Upper lobe of left lung (tissue), 6 donors: ENCODE results near the gene SMIM38. TPM values are rescaled to one million over a fixed set of nuclear protein-coding genes. Genes with fewer than 3 reads are reported as not detected.

ENCODE experiments used
- ATAC-seq, 2 donors: fragments of 200-7000 bp; cut with Tn5 transposase; one replicate each; pipeline ENCODE4 v1.9.1; 2022; ENCODE audit warnings: mild to moderate bottlenecking in 2 of 2, moderate library complexity in 2 of 2; ENCODE audit not compliant: low FRiP score in 2 of 2
- DNase-seq, 2 donors: peaks; one replicate each; pipeline ENCODE4 v3.0.0-alpha.2; 2019 to 2020
- H3K27ac ChIP-seq, 4 donors: fragments of 200-600 bp; sonication (generic); one replicate each; pipeline ENCODE4 v1.5.1; 2016 to 2019
- H3K27me3 ChIP-seq, 4 donors: fragments of 200-600 bp; sonication (generic); one replicate each; pipeline ENCODE4 v1.5.1; 2017 to 2019
- H3K36me3 ChIP-seq, 4 donors: fragments of 200-600 bp; sonication (generic); one replicate each; pipeline ENCODE4 v1.5.1; 2016 to 2019
- H3K4me1 ChIP-seq, 4 donors: fragments of 200-600 bp; sonication (generic); one replicate each; pipeline ENCODE4 v1.5.1; 2018 to 2019
- H3K4me3 ChIP-seq, 4 donors: fragments of 200-600 bp; sonication (generic); one replicate each; pipeline ENCODE4 v1.5.1; 2017 to 2019; ENCODE audit warnings: mild to moderate bottlenecking in 2 of 4, moderate library complexity in 1 of 4
- H3K9me3 ChIP-seq, 4 donors: fragments of 200-600 bp; sonication (generic); one replicate each; pipeline ENCODE4 v1.5.1; 2018 to 2019
- EP300 ChIP-seq, 4 donors: sonication (generic); formaldehyde crosslinking; IDR thresholded peaks; one replicate each; pipeline ENCODE4 v1.5.1; 2017; ENCODE audit warnings: antibody characterized with exemption in 4 of 4, control low read depth in 2 of 4
- POLR2A ChIP-seq, 4 donors: fragments of 450-650 bp; IDR thresholded peaks; one replicate each; pipeline ENCODE4 v1.5.1; 2016 to 2017; ENCODE audit warnings: antibody characterized with exemption in 4 of 4, mild to moderate bottlenecking in 2 of 4
- POLR2AphosphoS5 ChIP-seq, 2 donors: sonication (generic); formaldehyde crosslinking; IDR thresholded peaks; one replicate each; pipeline ENCODE4 v1.5.1; 2017; ENCODE audit warnings: antibody characterized with exemption in 2 of 2
- WGBS, 2 donors: methylation state at CpG; one replicate each; pipeline ENCODE4 v1.1.5; 2017 to 2018; 5-methylcytosine and 5-hydroxymethylcytosine counted together
- total RNA-seq, 6 donors: library from RNA; depleted of rRNA in 4 of 6; stranded (reverse); fragments of >200 nt in 4 of 6; gene quantifications; one replicate each; pipeline versions ENCODE4 v1.1.0 to v1.2.1, GENCODE V29; 2016 to 2021
- TF ChIP-seq, protein P1 (sequence below), 6 experiments: fragments of 450-650 bp in 4 of 6; fragments of 200-600 bp in 2 of 6; sonication (generic) in 2 of 6; IDR thresholded peaks; one replicate each; pipeline ENCODE4 v1.5.1; 2016 to 2019; ENCODE audit warnings: antibody characterized with exemption in 6 of 6
- donor health status: DM: no; HTN: no; CAD: no; lungs with moderate emphysema.
- donor health status: DM: no; HTN: yes; CAD: no; lungs with severe emphysema.

Gene SMIM38
- total RNA-seq, 6 donors from 2014 or later, result 0.10 to 0.67 (median 0.55) TPM; not detected in 2

DNA sequence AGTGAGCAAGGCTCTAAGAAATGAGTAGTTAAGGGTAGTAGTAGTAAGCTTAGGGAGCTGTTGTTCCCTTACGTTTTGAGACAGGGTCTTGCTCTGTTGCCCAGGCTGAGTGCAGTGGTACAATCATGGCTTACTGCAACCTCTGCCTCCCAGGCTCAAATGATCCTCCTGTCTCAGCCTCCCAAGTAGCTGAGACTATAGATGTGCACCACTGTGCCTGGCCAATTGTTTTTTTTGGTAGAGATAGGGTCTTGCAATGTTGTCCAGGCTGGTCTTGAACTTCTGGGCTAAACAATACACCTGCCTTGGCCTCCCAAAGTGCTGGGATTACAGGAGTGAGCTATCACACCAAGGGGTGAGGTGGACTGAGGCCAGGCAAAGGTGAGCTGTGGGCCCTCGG lies 10.0 kb downstream of the SMIM38 start:
- H3K9me3 ChIP-seq, result no peaks in the 10 kb centered on the region
- H3K36me3 ChIP-seq, result no peaks in the 10 kb centered on the region
- ATAC-seq (no peak), DNase-seq (no peak)
- no peak overlapping the region for H3K4me3 ChIP-seq
- TF ChIP-seq, protein P1, sequence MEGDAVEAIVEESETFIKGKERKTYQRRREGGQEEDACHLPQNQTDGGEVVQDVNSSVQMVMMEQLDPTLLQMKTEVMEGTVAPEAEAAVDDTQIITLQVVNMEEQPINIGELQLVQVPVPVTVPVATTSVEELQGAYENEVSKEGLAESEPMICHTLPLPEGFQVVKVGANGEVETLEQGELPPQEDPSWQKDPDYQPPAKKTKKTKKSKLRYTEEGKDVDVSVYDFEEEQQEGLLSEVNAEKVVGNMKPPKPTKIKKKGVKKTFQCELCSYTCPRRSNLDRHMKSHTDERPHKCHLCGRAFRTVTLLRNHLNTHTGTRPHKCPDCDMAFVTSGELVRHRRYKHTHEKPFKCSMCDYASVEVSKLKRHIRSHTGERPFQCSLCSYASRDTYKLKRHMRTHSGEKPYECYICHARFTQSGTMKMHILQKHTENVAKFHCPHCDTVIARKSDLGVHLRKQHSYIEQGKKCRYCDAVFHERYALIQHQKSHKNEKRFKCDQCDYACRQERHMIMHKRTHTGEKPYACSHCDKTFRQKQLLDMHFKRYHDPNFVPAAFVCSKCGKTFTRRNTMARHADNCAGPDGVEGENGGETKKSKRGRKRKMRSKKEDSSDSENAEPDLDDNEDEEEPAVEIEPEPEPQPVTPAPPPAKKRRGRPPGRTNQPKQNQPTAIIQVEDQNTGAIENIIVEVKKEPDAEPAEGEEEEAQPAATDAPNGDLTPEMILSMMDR (IDR thresholded peaks at IDR 0.05), result no peak
- TF ChIP-seq POLR2A (IDR thresholded peaks at IDR 0.05) (no peak), POLR2AphosphoS5 (IDR thresholded peaks at IDR 0.05) (no peak), EP300 (IDR thresholded peaks at IDR 0.05) (no peak)
- peaks cover 3 to 14% (median 8%) of the 10 kb centered on the region in 4 donors for H3K4me1 ChIP-seq
- no peak overlapping the region for H3K27ac ChIP-seq
- 87 to 92% methylated on average over 1 to 2 of the region's 2 CpGs for WGBS, 2 donors
- H3K27me3 ChIP-seq, result no peaks in the 10 kb centered on the region

DNA sequence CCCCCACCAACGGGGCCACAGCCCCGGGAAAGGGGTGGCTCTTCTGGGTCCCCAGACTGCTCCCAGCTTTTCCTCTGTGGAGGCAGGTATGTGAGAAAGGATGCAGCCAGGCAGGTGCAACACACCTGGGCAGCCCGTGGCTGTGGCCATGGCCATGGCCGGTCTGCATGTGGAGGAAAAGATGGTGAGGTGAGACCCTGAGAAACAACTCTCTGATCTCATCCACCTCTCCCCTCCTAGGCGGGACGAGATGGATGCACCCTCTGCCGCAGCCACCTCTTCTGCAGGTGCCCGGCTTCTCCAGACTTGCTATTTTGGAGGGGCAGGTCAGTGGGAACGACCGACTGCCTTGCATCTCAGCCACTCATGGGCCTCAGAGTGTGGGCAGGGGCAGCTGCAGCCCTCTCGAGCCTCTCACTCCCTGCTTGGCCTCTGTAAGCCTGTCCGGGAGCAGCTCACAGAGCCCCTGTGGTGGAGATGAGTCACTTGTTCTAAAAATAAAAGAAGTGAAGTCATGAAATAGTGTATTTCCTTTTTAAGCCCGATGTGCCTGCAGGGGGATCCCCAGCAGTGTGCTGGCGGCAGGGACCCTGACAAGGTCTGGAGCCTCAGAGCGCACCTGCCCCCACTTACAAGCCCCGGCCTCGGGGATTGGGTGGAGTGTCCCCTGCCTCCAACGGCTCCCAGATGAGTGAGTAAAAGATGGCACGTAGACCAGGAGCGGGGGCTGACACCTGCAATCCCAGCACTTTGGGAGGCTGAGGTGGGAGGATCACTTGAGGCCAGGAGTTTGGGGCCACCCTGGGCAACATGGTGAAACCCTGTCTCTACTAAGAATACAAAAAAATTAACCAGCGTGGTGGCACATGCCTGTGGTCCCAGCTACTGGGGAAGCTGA lies 10.7 kb downstream of the SMIM38 start:
- WGBS, 2 donors, result 49 to 59% methylated on average over 14 to 21 of the region's 21 CpGs
- peak; percentile 39 to 49 for DNase-seq

DNA sequence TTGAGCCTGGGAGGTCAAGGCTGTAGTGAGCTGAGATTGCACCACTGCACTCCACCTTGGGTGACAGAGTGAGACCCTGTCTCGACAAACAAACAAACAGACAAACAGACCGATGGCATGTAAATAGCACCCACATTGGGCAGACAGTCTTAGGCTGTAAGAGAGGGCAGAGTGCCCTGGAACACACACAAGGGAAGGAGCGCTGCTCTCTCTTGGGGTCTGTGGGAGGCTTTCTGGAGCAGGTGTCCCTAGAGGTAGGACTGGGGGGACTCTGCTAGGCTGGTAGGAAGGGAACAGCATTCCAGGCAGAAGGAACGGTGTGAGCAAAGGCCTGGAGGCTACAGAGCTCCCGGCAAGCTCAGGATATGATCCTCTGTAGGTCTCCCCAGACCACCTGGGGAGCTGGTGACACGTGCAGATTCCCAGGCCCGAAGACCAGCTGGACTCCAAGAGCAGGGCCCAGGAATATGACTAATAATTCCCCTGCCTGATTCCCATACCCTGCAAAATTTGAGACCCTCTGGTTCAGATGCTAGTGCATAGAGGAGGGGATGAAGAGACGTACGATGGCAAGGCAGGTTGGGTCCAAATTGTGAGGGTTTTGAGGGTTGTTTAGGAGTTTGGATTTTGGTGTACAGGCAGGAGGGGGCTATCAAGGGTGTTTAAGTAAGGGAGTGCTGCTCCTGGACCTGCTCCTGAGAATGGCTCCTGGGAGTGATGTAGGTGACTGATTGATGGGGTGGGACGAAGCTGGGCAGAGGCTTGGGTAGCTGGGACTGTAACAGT lies 11.6 kb downstream of the SMIM38 start:
- no peak for TF ChIP-seq POLR2A (IDR thresholded peaks at IDR 0.05)
- TF ChIP-seq, protein P1 (IDR thresholded peaks at IDR 0.05), result no peak
- no peak for TF ChIP-seq EP300 (IDR thresholded peaks at IDR 0.05)
- no peak for TF ChIP-seq POLR2AphosphoS5 (IDR thresholded peaks at IDR 0.05)
- H3K36me3 ChIP-seq, result no peaks in the 10 kb centered on the region
- H3K9me3 ChIP-seq, result no peaks in the 10 kb centered on the region
- DNase-seq (no peak), ATAC-seq (no peak)
- H3K4me3 ChIP-seq, result no peak overlapping the region
- peak overlapping the region in 1 of 4 donors; percentile 8 for H3K27ac ChIP-seq
- H3K4me1 ChIP-seq, result peaks cover 3 to 14% (median 8%) of the 10 kb centered on the region in 4 donors
- H3K27me3 ChIP-seq, result no peaks in the 10 kb centered on the region
- 91% methylated on average over 9 to 10 of the region's 10 CpGs for WGBS, 2 donors

More for the DNA sequence above, 10.7 kb downstream of the SMIM38 start:
- no peaks in the 10 kb centered on the region for H3K36me3 ChIP-seq
- H3K27ac ChIP-seq, result no peak overlapping the region
- no peaks in the 10 kb centered on the region for H3K9me3 ChIP-seq
- H3K27me3 ChIP-seq, result no peaks in the 10 kb centered on the region
- TF ChIP-seq, protein P1 (IDR thresholded peaks at IDR 0.05), result no peak
- no peak for TF ChIP-seq POLR2A (IDR thresholded peaks at IDR 0.05)
- TF ChIP-seq EP300 (IDR thresholded peaks at IDR 0.05), result no peak
- no peak for TF ChIP-seq POLR2AphosphoS5 (IDR thresholded peaks at IDR 0.05)
- peak; percentile 54 to 70 for ATAC-seq
- H3K4me3 ChIP-seq, result no peak overlapping the region
- peaks cover 3 to 14% (median 8%) of the 10 kb centered on the region in 4 donors for H3K4me1 ChIP-seq

- H3K27ac ChIP-seq, result peak overlapping the region in 1 of 4 donors; percentile 8
- H3K9me3 ChIP-seq, result no peaks in the 10 kb centered on the region
- no peak overlapping the region for H3K4me3 ChIP-seq
- H3K27me3 ChIP-seq, result no peaks in the 10 kb centered on the region
- ATAC-seq (no peak), DNase-seq (peak in 1 of 2 donors; percentile 52)
- peaks cover 3 to 14% (median 8%) of the 10 kb centered on the region in 4 donors for H3K4me1 ChIP-seq
- WGBS, 2 donors, result 71 to 73% methylated on average over 9 of the region's 9 CpGs
- TF ChIP-seq EP300 (IDR thresholded peaks at IDR 0.05) (peak in 1 of 4 donors; percentile 40), POLR2AphosphoS5 (IDR thresholded peaks at IDR 0.05) (no peak), POLR2A (IDR thresholded peaks at IDR 0.05) (no peak)
- TF ChIP-seq, protein P1 (IDR thresholded peaks at IDR 0.05), result no peak
- no peaks in the 10 kb centered on the region for H3K36me3 ChIP-seq
Measured at GRCh38 chr11:69167916-69168691, 12.4 kb downstream of the SMIM38 start.
